HepG2 (cell line): ENCODE results near the gene FITM1. TPM values are rescaled to one million over a fixed set of nuclear protein-coding genes. Genes with fewer than 3 reads are reported as not detected.

ENCODE experiments used
- AGO2 ChIP-seq: fragments of 200-400 bp; formaldehyde crosslinking; optimal IDR thresholded peaks from 2 replicates; pipeline ENCODE3; 2017; ENCODE audit warnings: mild to moderate bottlenecking, low read depth, low read length, moderate library complexity
- LBX2 ChIP-seq: sonication (generic); formaldehyde crosslinking; IDR thresholded peaks from 2 replicates; pipeline ENCODE4 v1.5.0; 2020; ENCODE audit warnings: missing genetic modification reagents, mild to moderate bottlenecking, borderline replicate concordance
- MAF1 ChIP-seq: sonication (generic); formaldehyde crosslinking; IDR thresholded peaks from 2 replicates; pipeline ENCODE4 v1.5.0; 2020; ENCODE audit warnings: missing genetic modification reagents, borderline replicate concordance
- PRMT3 ChIP-seq: sonication (generic); formaldehyde crosslinking; IDR thresholded peaks from 2 replicates; pipeline ENCODE4 v1.8.1; 2022; ENCODE audit warnings: low read depth, mild to moderate bottlenecking, moderate library complexity, missing genetic modification reagents, borderline replicate concordance
- RFXAP ChIP-seq: sonication (generic); formaldehyde crosslinking; IDR thresholded peaks from 2 replicates; pipeline ENCODE4 v1.4.0; 2020; ENCODE audit warnings: missing genetic modification reagents, borderline replicate concordance
- SP2 ChIP-seq: sonication (generic); formaldehyde crosslinking; IDR thresholded peaks from 2 replicates; pipeline ENCODE4 v1.5.1; 2020; ENCODE audit warnings: mild to moderate bottlenecking, missing genetic modification reagents
- TBX3 ChIP-seq: fragments of 450-650 bp; IDR thresholded peaks from 2 replicates; pipeline ENCODE4 v1.6.1; 2017; ENCODE audit warnings: antibody characterized with exemption, mild to moderate bottlenecking, inconsistent platforms, borderline replicate concordance
- YY1 ChIP-seq: IDR thresholded peaks from 2 replicates; pipeline ENCODE4 v1.6.1; 2011; ENCODE audit warnings: low read length, low read depth, moderate library complexity, mild to moderate bottlenecking; ENCODE audit not compliant: insufficient read depth, insufficient replicate concordance
- ZNF207 ChIP-seq: fragments of 450-650 bp; IDR thresholded peaks from 2 replicates; pipeline ENCODE4 v1.6.1; 2016; ENCODE audit warnings: antibody characterized with exemption, borderline replicate concordance
- ZNF292 ChIP-seq: sonication (generic); formaldehyde crosslinking; IDR thresholded peaks from 2 replicates; pipeline ENCODE4 v1.8.1; 2022; ENCODE audit warnings: mild to moderate bottlenecking, low read depth, missing genetic modification reagents, borderline replicate concordance
- ZNF33A ChIP-seq: sonication (generic); formaldehyde crosslinking; IDR thresholded peaks from 2 replicates; pipeline ENCODE4 v1.5.1; 2020; ENCODE audit warnings: missing genetic modification reagents, mild to moderate bottlenecking, moderate library complexity, borderline replicate concordance
- ZNF556 ChIP-seq: sonication (generic); formaldehyde crosslinking; IDR thresholded peaks from 2 replicates; pipeline ENCODE4 v1.4.0; 2020; ENCODE audit warnings: mild to moderate bottlenecking, missing genetic modification reagents, borderline replicate concordance
- ZNF839 ChIP-seq: sonication (generic); formaldehyde crosslinking; IDR thresholded peaks from 2 replicates; pipeline ENCODE4 v1.4.0; 2020; ENCODE audit warnings: missing genetic modification reagents, mild to moderate bottlenecking, borderline replicate concordance
- ZNF878 ChIP-seq: sonication (generic); formaldehyde crosslinking; IDR thresholded peaks from 2 replicates; pipeline ENCODE4 v1.8.1; 2023; ENCODE audit warnings: mild to moderate bottlenecking, missing genetic modification reagents, moderate library complexity
- polyA plus RNA-seq, 8 experiments: library from polyadenylated mRNA; depleted of rRNA in 3 of 8; stranded (reverse) in 7 of 8; unstranded in 1 of 8; fragments of >200 nt; fragmentation: Illumina TruSeq in 4 of 8; extraction: Trizol in 4 of 8; gene quantifications; 2 replicates each; pipeline versions ENCODE4 v1.2.1 to v1.2.3, GENCODE V29; 2011 to 2016; ENCODE audit warnings: low read depth in 4 of 8, missing spikeins in 1 of 8, mixed read lengths in 1 of 8; ENCODE audit not compliant: insufficient read depth in 1 of 8
- total RNA-seq, 5 experiments: library from RNA; depleted of rRNA; stranded (reverse); fragments of >200 nt; fragmentation: Illumina TruSeq; extraction: Trizol; gene quantifications; 2 replicates each; pipeline ENCODE4 v1.2.3, GENCODE V29; 2016; ENCODE audit warnings: low read depth in 1 of 5
- TF ChIP-seq, protein P1 (sequence below): sonication (generic); formaldehyde crosslinking; IDR thresholded peaks from 2 replicates; pipeline ENCODE4 v1.4.0; 2020; ENCODE audit warnings: missing genetic modification reagents
- TF ChIP-seq, protein P2 (sequence below): sonication (generic); formaldehyde crosslinking; IDR thresholded peaks from 2 replicates; pipeline ENCODE4 v1.5.0; 2020; ENCODE audit warnings: mild to moderate bottlenecking, missing genetic modification reagents
- TF ChIP-seq, protein P3 (sequence below): sonication (generic); formaldehyde crosslinking; IDR thresholded peaks from 2 replicates; pipeline ENCODE4 v1.5.1; 2020; ENCODE audit warnings: missing genetic modification reagents, mild to moderate bottlenecking, borderline replicate concordance
- TF ChIP-seq, protein P4 (sequence below): sonication (generic); formaldehyde crosslinking; IDR thresholded peaks from 2 replicates; pipeline ENCODE4 v1.8.1; 2023; ENCODE audit warnings: mild to moderate bottlenecking, missing genetic modification reagents
- TF ChIP-seq, protein P5 (sequence below): sonication (generic); formaldehyde crosslinking; IDR thresholded peaks from 2 replicates; pipeline ENCODE4 v1.9.0; 2021; ENCODE audit warnings: missing genetic modification reagents, mild to moderate bottlenecking, borderline replicate concordance

FITM1 gene
- total and polyA plus RNA-seq, 2 of the 13 experiments (the other 11 are each of a cell fraction or from before 2014, with no cell fraction given), result 2.7 to 5.8 TPM

DNA sequence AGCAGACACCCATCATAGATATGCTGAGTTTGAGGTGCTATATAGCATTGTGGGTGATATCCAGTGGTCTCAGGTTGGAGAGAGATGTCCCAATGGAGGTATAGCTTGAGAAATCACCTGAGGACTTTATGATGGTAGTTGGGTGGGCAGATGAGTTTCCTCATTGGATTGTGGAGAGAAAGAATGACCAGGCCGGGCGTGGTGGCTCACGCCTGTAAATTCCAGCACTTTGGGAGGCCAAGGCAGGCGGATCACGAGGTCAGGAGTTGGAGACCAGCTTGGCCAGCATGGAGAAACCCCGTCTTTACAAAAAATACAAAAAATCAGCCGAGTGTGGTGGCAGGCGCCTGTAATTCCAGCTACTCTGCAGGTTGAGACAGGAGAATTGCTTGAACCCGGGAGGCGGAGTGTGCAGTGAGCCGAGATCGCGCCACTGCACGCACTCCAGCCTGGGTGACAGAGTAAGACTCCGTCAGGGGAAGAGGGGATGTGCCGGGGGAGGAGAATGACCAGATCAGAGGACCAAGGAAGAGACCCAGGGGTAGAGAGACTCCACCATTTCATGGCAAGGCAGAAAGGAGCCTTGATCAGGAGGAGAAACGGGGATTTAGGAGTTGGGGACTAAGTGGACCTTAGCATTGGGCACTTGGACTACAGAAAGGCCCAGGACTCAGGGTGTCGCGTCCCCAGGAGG is 37.1 kb upstream of the FITM1 start (continued):
- TF ChIP-seq ZNF839 (CRISPR knock-in tag) (peak; percentile 93), LBX2 (CRISPR knock-in tag) (peak; percentile 13; the same call in 1 of the 2 replicates), ZNF207 (no peak), ZNF292 (CRISPR knock-in tag) (0 out of 2 replicates have a peak, but pooled peaks have one; percentile 0), YY1 (no peak), SP2 (CRISPR knock-in tag) (no peak), RFXAP (CRISPR knock-in tag) (0 out of 2 replicates have a peak, but pooled peaks have one; percentile 16), AGO2 (no peak), TBX3 (no peak), PRMT3 (CRISPR knock-in tag) (no peak), ZNF33A (CRISPR knock-in tag) (no peak), MAF1 (CRISPR knock-in tag) (no peak), ZNF556 (CRISPR knock-in tag) (no peak), ZNF878 (CRISPR knock-in tag) (no peak)
- TF ChIP-seq, protein P1, sequence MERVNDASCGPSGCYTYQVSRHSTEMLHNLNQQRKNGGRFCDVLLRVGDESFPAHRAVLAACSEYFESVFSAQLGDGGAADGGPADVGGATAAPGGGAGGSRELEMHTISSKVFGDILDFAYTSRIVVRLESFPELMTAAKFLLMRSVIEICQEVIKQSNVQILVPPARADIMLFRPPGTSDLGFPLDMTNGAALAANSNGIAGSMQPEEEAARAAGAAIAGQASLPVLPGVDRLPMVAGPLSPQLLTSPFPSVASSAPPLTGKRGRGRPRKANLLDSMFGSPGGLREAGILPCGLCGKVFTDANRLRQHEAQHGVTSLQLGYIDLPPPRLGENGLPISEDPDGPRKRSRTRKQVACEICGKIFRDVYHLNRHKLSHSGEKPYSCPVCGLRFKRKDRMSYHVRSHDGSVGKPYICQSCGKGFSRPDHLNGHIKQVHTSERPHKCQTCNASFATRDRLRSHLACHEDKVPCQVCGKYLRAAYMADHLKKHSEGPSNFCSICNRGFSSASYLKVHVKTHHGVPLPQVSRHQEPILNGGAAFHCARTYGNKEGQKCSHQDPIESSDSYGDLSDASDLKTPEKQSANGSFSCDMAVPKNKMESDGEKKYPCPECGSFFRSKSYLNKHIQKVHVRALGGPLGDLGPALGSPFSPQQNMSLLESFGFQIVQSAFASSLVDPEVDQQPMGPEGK, result no peak
- TF ChIP-seq, protein P2, sequence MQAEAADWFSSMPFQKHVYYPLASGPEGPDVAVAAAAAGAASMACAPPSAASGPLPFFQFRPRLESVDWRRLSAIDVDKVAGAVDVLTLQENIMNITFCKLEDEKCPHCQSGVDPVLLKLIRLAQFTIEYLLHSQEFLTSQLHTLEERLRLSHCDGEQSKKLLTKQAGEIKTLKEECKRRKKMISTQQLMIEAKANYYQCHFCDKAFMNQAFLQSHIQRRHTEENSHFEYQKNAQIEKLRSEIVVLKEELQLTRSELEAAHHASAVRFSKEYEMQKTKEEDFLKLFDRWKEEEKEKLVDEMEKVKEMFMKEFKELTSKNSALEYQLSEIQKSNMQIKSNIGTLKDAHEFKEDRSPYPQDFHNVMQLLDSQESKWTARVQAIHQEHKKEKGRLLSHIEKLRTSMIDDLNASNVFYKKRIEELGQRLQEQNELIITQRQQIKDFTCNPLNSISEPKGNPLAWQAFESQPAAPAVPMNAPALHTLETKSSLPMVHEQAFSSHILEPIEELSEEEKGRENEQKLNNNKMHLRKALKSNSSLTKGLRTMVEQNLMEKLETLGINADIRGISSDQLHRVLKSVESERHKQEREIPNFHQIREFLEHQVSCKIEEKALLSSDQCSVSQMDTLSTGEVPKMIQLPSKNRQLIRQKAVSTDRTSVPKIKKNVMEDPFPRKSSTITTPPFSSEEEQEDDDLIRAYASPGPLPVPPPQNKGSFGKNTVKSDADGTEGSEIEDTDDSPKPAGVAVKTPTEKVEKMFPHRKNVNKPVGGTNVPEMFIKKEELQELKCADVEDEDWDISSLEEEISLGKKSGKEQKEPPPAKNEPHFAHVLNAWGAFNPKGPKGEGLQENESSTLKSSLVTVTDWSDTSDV (CRISPR knock-in tag), result no peak
- TF ChIP-seq, protein P3, sequence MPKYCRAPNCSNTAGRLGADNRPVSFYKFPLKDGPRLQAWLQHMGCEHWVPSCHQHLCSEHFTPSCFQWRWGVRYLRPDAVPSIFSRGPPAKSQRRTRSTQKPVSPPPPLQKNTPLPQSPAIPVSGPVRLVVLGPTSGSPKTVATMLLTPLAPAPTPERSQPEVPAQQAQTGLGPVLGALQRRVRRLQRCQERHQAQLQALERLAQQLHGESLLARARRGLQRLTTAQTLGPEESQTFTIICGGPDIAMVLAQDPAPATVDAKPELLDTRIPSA, result no peak
- TF ChIP-seq, protein P4, sequence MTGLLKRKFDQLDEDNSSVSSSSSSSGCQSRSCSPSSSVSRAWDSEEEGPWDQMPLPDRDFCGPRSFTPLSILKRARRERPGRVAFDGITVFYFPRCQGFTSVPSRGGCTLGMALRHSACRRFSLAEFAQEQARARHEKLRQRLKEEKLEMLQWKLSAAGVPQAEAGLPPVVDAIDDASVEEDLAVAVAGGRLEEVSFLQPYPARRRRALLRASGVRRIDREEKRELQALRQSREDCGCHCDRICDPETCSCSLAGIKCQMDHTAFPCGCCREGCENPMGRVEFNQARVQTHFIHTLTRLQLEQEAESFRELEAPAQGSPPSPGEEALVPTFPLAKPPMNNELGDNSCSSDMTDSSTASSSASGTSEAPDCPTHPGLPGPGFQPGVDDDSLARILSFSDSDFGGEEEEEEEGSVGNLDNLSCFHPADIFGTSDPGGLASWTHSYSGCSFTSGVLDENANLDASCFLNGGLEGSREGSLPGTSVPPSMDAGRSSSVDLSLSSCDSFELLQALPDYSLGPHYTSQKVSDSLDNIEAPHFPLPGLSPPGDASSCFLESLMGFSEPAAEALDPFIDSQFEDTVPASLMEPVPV (CRISPR knock-in tag), result no peak
- TF ChIP-seq, protein P5, sequence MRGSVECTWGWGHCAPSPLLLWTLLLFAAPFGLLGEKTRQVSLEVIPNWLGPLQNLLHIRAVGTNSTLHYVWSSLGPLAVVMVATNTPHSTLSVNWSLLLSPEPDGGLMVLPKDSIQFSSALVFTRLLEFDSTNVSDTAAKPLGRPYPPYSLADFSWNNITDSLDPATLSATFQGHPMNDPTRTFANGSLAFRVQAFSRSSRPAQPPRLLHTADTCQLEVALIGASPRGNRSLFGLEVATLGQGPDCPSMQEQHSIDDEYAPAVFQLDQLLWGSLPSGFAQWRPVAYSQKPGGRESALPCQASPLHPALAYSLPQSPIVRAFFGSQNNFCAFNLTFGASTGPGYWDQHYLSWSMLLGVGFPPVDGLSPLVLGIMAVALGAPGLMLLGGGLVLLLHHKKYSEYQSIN (CRISPR knock-in tag), result no peak
